Spleen (tissue), 7 donors: Measurements from ENCODE around the gene IGSF5.

Experiments
- CTCF ChIP-seq, 11 experiments: fragments of 200-600 bp in 7 of 11; fragments of 450-650 bp in 4 of 11; sonication (generic) in 4 of 11; IDR thresholded peaks in 8 of 11; conservative IDR thresholded peaks in 3 of 11; 1 replicate in 7 of 11; 2 replicates in 4 of 11; pipeline versions ENCODE4 v1.4.0 to v1.8.0; 2016 to 2021; ENCODE audit warnings: antibody characterized with exemption in 11 of 11, inconsistent platforms in 4 of 11, mild to moderate bottlenecking in 1 of 11
- POLR2A ChIP-seq, 3 donors: fragments of 450-650 bp; IDR thresholded peaks; one replicate each; pipeline ENCODE4 v1.5.1; 2017; ENCODE audit warnings: antibody characterized with exemption in 3 of 3, mild to moderate bottlenecking in 1 of 3
- POLR2AphosphoS5 ChIP-seq, 3 donors: sonication (generic); formaldehyde crosslinking; IDR thresholded peaks; one replicate each; pipeline ENCODE4 v1.5.1; 2017; ENCODE audit warnings: antibody characterized with exemption in 3 of 3
- donor health status: DM: no; HTN: no; CAD: no; lungs with moderate emphysema.
- donor health status: DM: no; HTN: no; CAD: no.
- donor health status: DM: no; HTN: no; CAD: no.

GRCh38 chr21:39803393-39803792, 58.4 kb downstream of the IGSF5 start:
- TF ChIP-seq POLR2A (IDR thresholded peaks at IDR 0.05) (no peak), CTCF (IDR thresholded peaks at IDR 0.05 in 8 of 11, conservative IDR thresholded peaks at IDR 0.05 in 3 of 11) (no peak), POLR2AphosphoS5 (IDR thresholded peaks at IDR 0.05) (no peak)
